GM18909 (cell line): ENCODE measurements around the gene ZNF577.

Experiments used
- ATAC-seq: cut with Tn5 transposase; IDR thresholded peaks from one replicate; pipeline ENCODE4 v1.9.1; 2021; ENCODE audit warnings: mild to moderate bottlenecking; ENCODE audit not compliant: unreplicated experiment, poor library complexity

Gene ZNF577

GRCh38 chr19:51882518-51882917 lies 5.2 kb downstream of the ZNF577 start:
- ATAC-seq = no peak

DNA sequence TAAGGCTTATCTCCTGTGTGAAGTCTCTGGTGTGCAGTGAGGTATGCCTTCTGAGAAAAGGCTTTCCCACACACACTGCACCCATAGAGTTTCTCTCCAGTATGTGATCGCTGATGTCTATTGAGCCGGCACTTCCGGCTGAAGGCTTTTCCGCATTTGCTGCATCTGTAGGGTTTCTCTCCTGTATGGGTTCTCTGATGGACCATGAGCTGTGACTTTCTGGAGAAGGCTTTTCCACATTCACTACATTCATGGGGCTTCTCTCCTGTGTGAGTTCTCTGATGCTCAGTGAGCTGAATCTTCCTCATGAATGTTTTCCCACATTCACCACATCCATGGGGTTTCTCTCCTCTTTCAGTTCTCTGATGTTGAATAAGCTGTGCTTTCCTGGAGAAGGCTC lies 14.7 kb downstream of the ZNF577 start:
- no peak for ATAC-seq

DNA sequence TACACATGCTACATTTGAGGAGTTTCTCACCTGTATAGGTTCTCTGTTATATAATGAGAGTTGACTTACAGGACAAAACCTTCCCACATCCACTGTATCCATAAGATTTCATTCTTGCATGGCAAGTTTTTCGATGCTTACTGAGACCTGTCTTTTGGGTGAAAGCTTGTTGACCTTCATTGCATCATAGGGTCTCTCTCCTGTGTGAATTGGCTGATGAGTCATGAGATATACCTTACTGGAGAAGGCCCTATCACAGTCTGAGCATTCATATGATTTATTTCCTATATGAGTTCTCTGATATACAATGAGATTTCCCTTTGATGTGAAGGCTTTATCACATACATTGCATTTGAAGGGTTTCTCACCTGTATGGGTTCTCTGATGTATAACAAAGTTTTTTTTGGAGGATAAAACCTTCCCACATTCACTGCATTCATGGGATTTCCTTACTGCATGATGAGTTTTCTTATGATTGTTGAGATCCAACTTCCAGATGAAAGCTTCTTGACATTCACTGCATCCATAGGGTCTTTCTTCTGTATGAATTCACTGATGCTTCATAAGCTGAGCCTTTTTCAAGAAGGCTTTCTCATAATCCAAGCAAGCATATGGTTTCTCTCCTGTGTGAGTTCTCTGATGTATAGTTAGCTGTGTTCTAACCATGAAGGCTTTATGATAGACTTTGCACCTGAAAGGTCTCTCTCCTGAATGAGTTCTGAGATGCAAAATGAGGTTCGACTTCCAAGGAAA lies 25.7 kb downstream of the ZNF577 start:
- ATAC-seq = no peak

- ATAC-seq = no peak
These were observed 50.6 kb downstream of the ZNF577 start for GRCh38 chr19:51837145-51837544.

DNA sequence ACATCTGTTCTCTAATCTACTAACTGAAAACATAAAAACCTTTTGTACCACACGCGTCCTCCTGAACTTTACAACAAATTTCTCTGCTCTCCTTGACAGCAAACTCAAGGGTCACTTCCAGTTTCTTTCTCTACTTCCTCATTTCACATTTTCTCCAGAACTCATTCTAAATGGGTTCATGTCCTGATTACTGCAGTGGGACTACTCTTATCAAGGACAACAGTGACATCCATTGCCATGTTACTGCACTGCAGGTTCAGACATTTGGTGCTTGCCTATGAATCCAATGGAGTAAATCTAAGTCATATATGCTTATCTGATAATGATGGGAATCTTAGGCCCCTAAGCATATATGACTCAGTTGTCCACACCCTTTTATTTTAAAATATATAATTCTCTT lies 57.5 kb downstream of the ZNF577 start:
- no peak for ATAC-seq

- ATAC-seq = no peak
These were observed 63.3 kb downstream of the ZNF577 start for GRCh38 chr19:51824281-51825005.

GRCh38 chr19:51822946-51823345 lies 64.8 kb downstream of the ZNF577 start:
- no peak for ATAC-seq

DNA sequence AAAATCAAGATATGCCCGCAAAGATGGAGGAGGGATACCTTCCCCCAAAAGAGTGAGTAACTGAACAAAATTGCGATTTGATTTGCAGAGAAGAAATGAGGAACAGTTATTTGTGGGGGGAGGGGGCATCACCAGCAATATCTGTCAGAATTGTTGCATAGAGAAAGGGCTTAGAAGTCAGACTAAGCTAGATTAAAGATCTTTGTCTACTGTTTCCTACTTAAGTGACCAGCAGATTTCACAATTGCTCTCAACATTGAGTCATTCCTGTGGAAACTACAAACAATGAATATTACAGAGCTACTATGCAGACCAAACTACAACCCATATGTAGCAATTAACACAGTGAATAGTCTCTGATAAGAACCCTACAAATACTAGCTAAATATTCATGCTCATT lies 65.4 kb downstream of the ZNF577 start:
- ATAC-seq = no peak

- ATAC-seq = no peak
These were observed 65.8 kb downstream of the ZNF577 start for GRCh38 chr19:51821921-51822320.

DNA sequence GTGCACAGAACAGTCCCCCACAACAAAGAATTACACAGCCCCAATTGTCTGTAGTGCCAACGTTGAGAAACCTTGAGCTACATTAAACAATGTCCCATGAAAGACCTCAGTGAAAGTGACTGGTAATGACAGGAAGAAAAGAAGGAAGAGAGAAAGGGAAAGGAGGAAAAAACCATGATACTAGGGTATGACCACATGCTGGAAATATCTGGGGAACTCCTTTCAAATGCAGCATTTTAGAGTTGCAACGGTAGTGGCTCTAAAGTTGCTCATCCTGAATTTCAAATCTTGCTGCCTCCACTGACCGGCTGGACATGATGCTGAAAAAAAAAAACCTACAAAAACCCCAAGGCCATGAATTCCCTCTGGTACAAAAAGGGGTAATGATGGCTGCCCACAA lies 66.3 kb downstream of the ZNF577 start:
- no peak for ATAC-seq
